H9 (cell line): Measurements from ENCODE around the gene CST5. TPM values are rescaled to one million over a fixed set of nuclear protein-coding genes. Genes with fewer than 3 reads are reported as not detected.

Source experiments
- DNase-seq: peaks from one replicate; pipeline ENCODE4 v3.0.0-alpha.2; 2017
- H2AFZ ChIP-seq: one replicate; pipeline ENCODE4 v1.6.1; 2013; ENCODE audit warnings: mild to moderate bottlenecking, low read length, control low read depth, moderate library complexity
- H2AK5ac ChIP-seq: 2 replicates; pipeline ENCODE4 v1.6.1; 2013; ENCODE audit warnings: low read length, control low read depth, mixed read lengths; ENCODE audit not compliant: insufficient read length
- H2BK120ac ChIP-seq: one replicate; pipeline ENCODE4 v1.6.1; 2013; ENCODE audit warnings: low read depth, mild to moderate bottlenecking, low read length, control low read depth, inconsistent platforms; ENCODE audit not compliant: poor library complexity, severe bottlenecking
- H2BK12ac ChIP-seq: 2 replicates; pipeline ENCODE4 v1.6.1; 2013; ENCODE audit warnings: low read length, control low read depth, mixed read lengths, low read depth; ENCODE audit not compliant: insufficient read length
- H2BK15ac ChIP-seq: 2 replicates; pipeline ENCODE4 v1.6.1; 2013; ENCODE audit warnings: low read depth, low read length, control low read depth
- H2BK20ac ChIP-seq: one replicate; pipeline ENCODE4 v1.6.1; 2013; ENCODE audit warnings: low read depth, mild to moderate bottlenecking, low read length, control low read depth, inconsistent platforms; ENCODE audit not compliant: poor library complexity, severe bottlenecking
- H2BK5ac ChIP-seq: 2 replicates; pipeline ENCODE4 v1.6.1; 2013; ENCODE audit warnings: low read length, control low read depth, mixed read lengths; ENCODE audit not compliant: insufficient read length
- H3K14ac ChIP-seq: 2 replicates; pipeline ENCODE4 v1.6.1; 2013; ENCODE audit warnings: low read length, control low read depth; ENCODE audit not compliant: insufficient read depth
- H3K18ac ChIP-seq: 2 replicates; pipeline ENCODE4 v1.6.1; 2013; ENCODE audit warnings: low read depth, mild to moderate bottlenecking, mixed read lengths, low read length, control low read depth; ENCODE audit not compliant: insufficient read length
- H3K23ac ChIP-seq: 2 replicates; pipeline ENCODE4 v1.6.1; 2013; ENCODE audit warnings: low read length, control low read depth, mixed read lengths, low read depth; ENCODE audit not compliant: insufficient read length
- H3K23me2 ChIP-seq: 2 replicates; pipeline ENCODE4 v1.6.1; 2013; ENCODE audit warnings: low read depth, mild to moderate bottlenecking, mixed read lengths, low read length, control low read depth; ENCODE audit not compliant: insufficient read length, poor library complexity, severe bottlenecking
- H3K27ac ChIP-seq: 2 replicates; pipeline ENCODE4 v1.5.1; 2013; ENCODE audit warnings: low read length, control low read depth, mixed read lengths, low read depth; ENCODE audit not compliant: insufficient read length
- H3K27me3 ChIP-seq: 2 replicates; pipeline ENCODE4 v1.6.1; 2013; ENCODE audit warnings: low read length, control low read depth, inconsistent platforms; ENCODE audit not compliant: insufficient read depth
- H3K4ac ChIP-seq: 2 replicates; pipeline ENCODE4 v1.6.1; 2013; ENCODE audit warnings: low read depth, mild to moderate bottlenecking, control low read depth, inconsistent platforms, low read length, moderate library complexity
- H3K4me1 ChIP-seq: 2 replicates; pipeline ENCODE4 v1.6.1; 2013; ENCODE audit warnings: low read length, control low read depth, inconsistent platforms; ENCODE audit not compliant: insufficient read depth
- H3K4me2 ChIP-seq: 2 replicates; pipeline ENCODE4 v1.6.1; 2013; ENCODE audit warnings: low read length, control low read depth, mixed read lengths; ENCODE audit not compliant: insufficient read length, insufficient read depth
- H3K56ac ChIP-seq: 2 replicates; pipeline ENCODE4 v1.6.1; 2013; ENCODE audit warnings: low read depth, mild to moderate bottlenecking, mixed read lengths, low read length, control low read depth; ENCODE audit not compliant: insufficient read length
- H3K79me1 ChIP-seq: 2 replicates; pipeline ENCODE4 v1.6.1; 2013; ENCODE audit warnings: low read depth, mild to moderate bottlenecking, moderate library complexity, low read length, control low read depth, inconsistent platforms; ENCODE audit not compliant: insufficient read depth, poor library complexity, severe bottlenecking
- H3K79me2 ChIP-seq: 2 replicates; pipeline ENCODE4 v1.6.1; 2013; ENCODE audit warnings: low read length, control low read depth, inconsistent platforms; ENCODE audit not compliant: insufficient read depth
- H3K9ac ChIP-seq: 2 replicates; pipeline ENCODE4 v1.6.1; 2013; ENCODE audit warnings: low read length, control low read depth, mixed read lengths; ENCODE audit not compliant: insufficient read length; ENCODE audit errors: extremely low read depth
- H3K9me3 ChIP-seq: one replicate; pipeline ENCODE4 v1.6.1; 2013; ENCODE audit warnings: low read depth, low read length, inconsistent platforms; ENCODE audit not compliant: control insufficient read depth
- H3T11ph ChIP-seq: one replicate; pipeline ENCODE4 v1.6.1; 2013; ENCODE audit warnings: mild to moderate bottlenecking, low read length, control low read depth, inconsistent platforms
- H4K20me1 ChIP-seq: one replicate; pipeline ENCODE4 v1.6.1; 2013; ENCODE audit not compliant: control insufficient read depth, insufficient read length, insufficient read depth
- H4K5ac ChIP-seq: 2 replicates; pipeline ENCODE4 v1.6.1; 2013; ENCODE audit warnings: low read depth, mild to moderate bottlenecking, mixed read lengths, low read length, control low read depth; ENCODE audit not compliant: insufficient read length
- H4K8ac ChIP-seq: replicated peaks from 2 replicates; pipeline ENCODE4 v1.6.1; 2013; ENCODE audit warnings: low read length, control low read depth, mixed read lengths, low read depth; ENCODE audit not compliant: insufficient read length
- H4K91ac ChIP-seq: 2 replicates; pipeline ENCODE4 v1.6.1; 2013; ENCODE audit warnings: low read depth, mild to moderate bottlenecking, moderate library complexity, mixed read lengths, low read length, control low read depth; ENCODE audit not compliant: insufficient read length
- H3K27ac Mint-ChIP-seq, 3 experiments: 2 replicates in 2 of 3; 3 replicates in 1 of 3; pipeline ENCODE4 v1.8.0; 2020 to 2021; ENCODE audit warnings: mixed read lengths in 3 of 3, mild to moderate bottlenecking in 1 of 3, moderate library complexity in 1 of 3
- H3K27me3 Mint-ChIP-seq: 2 replicates; pipeline ENCODE4 v1.8.0; 2021; ENCODE audit warnings: low read depth, mild to moderate bottlenecking, moderate library complexity, mixed read lengths
- H3K36me3 Mint-ChIP-seq, 3 experiments: 2 replicates in 2 of 3; 3 replicates in 1 of 3; pipeline ENCODE4 v1.8.0; 2020 to 2021; ENCODE audit warnings: low read depth in 3 of 3, mixed read lengths in 3 of 3; ENCODE audit not compliant: insufficient read depth in 1 of 3
- H3K4me1 Mint-ChIP-seq, 2 experiments: 2 replicates each; pipeline ENCODE4 v1.8.0; 2020; ENCODE audit warnings: mixed read lengths in 2 of 2
- H3K4me3 Mint-ChIP-seq, 2 experiments: 2 replicates in 1 of 2; 3 replicates in 1 of 2; pipeline ENCODE4 v1.8.0; 2020 to 2021; ENCODE audit warnings: mild to moderate bottlenecking in 2 of 2, mixed read lengths in 2 of 2, moderate library complexity in 1 of 2
- H3K9me3 Mint-ChIP-seq, 2 experiments: 2 replicates in 1 of 2; 3 replicates in 1 of 2; pipeline ENCODE4 v1.8.0; 2020; ENCODE audit warnings: mild to moderate bottlenecking in 2 of 2, mixed read lengths in 2 of 2, moderate library complexity in 1 of 2
- CTCF ChIP-seq: fragments of 200-600 bp; sonication (generic); conservative IDR thresholded peaks from 3 replicates; pipeline ENCODE4 v1.8.0; 2021; ENCODE audit warnings: antibody characterized with exemption, mild to moderate bottlenecking
- WGBS: extraction: QIAGEN DNeasy Blood & Tissue Kit; methylation state at CpG from one replicate; pipeline ENCODE4 v1.1.7; 2013; ENCODE audit warnings: missing lambda C conversion rate, low lambda C conversion rate, mixed read lengths; ENCODE audit not compliant: insufficient read length; ENCODE audit errors: extremely low coverage; 5-methylcytosine and 5-hydroxymethylcytosine counted together
- total RNA-seq: library from RNA; stranded (reverse); gene quantifications from 2 replicates; pipeline ENCODE4 v1.2.1, GENCODE V29; 2021

The CST5 gene
- total RNA-seq, 1 experiment from 2014 or later: not detected

GRCh38 chr20:23928788-23929187 lies 49.2 kb upstream of the CST5 start:
- H3K56ac ChIP-seq: no peak overlapping the region
- H3K4me1 Mint-ChIP-seq: peaks cover 6 to 8% of the 10 kb centered on the region in 2 experiments

More at GRCh38 chr20:23928788-23929187, 49.2 kb upstream of the CST5 start:
- H3K9me3 ChIP-seq: no peaks in the 10 kb centered on the region
- H4K20me1 ChIP-seq: no peaks in the 10 kb centered on the region
- no peak overlapping the region for H3K23ac ChIP-seq
- no CpG with 5 or more reads among the region's 10 CpGs for WGBS
- H2BK5ac ChIP-seq: no peak overlapping the region
- H3T11ph ChIP-seq: no peak overlapping the region
- no peak overlapping the region for H3K4ac ChIP-seq
- H3K9ac ChIP-seq: no peak overlapping the region
- no peak overlapping the region for H3K14ac ChIP-seq
- H3K79me2 ChIP-seq: no peaks in the 10 kb centered on the region
- H4K8ac ChIP-seq: no peak overlapping the region
- Mint-ChIP-seq H3K27me3 (peaks cover 9% of the 10 kb centered on the region), H3K36me3 (no peaks in the 10 kb centered on the region), H3K9me3 (peaks cover 3 to 9% of the 10 kb centered on the region in 2 experiments; a peak in 4 of 5 replicates), H3K27ac (no peak overlapping the region; a peak in 1 of 7 replicates), H3K4me3 (no peak overlapping the region)
- H3K18ac ChIP-seq: no peak overlapping the region
- H4K5ac ChIP-seq: no peak overlapping the region
- H3K27ac ChIP-seq: no peak overlapping the region
- no peak for TF ChIP-seq CTCF
- H2BK12ac ChIP-seq: no peak overlapping the region
- no peak overlapping the region for H2AK5ac ChIP-seq
- no peaks in the 10 kb centered on the region for H3K79me1 ChIP-seq
- DNase-seq: no peak
- H4K91ac ChIP-seq: no peak overlapping the region
- H2AFZ ChIP-seq: no peak overlapping the region
- H2BK15ac ChIP-seq: no peak overlapping the region
- no peaks in the 10 kb centered on the region for H3K4me1 ChIP-seq
- no peaks in the 10 kb centered on the region for H3K23me2 ChIP-seq
- H2BK20ac ChIP-seq: no peak overlapping the region
- H3K4me2 ChIP-seq: no peak overlapping the region
- H3K27me3 ChIP-seq: no peaks in the 10 kb centered on the region
- H2BK120ac ChIP-seq: no peak overlapping the region
